Activated B cell treated with CpG ODN at 0.5 μM for 24 hours (primary cell): ENCODE measurements around the gene ZNF154. TPM values are rescaled to one million over a fixed set of nuclear protein-coding genes. Genes with fewer than 3 reads are reported as not detected.
A peak's percentile ranks its signal among the peaks of the same experiment; 100 is the strongest.

Experiments used
- ATAC-seq: fragments of 200-7000 bp; cut with Tn5 transposase; one replicate; pipeline ENCODE4 v1.10.0; 2021; ENCODE audit warnings: low read depth, mild to moderate bottlenecking, moderate library complexity
- CTCF ChIA-PET: fragments of 350-600 bp; sonication (Branson Sonifier 250); formaldehyde crosslinking; loops from one replicate; lab custom pipeline; 2021; ENCODE audit warnings: antibody characterized with exemption; lab: Charles Lee
- POLR2A ChIA-PET: fragments of 350-600 bp; sonication (Branson Sonifier 250); formaldehyde crosslinking; loops from one replicate; lab custom pipeline; 2021; ENCODE audit warnings: antibody characterized with exemption; lab: Charles Lee
- DNase-seq: peaks from one replicate; pipeline ENCODE4 v3.0.0; 2022
- H3K27ac Mint-ChIP-seq: one replicate; pipeline ENCODE4 v1.8.0; 2020; ENCODE audit warnings: mixed read lengths
- H3K27me3 Mint-ChIP-seq: one replicate; pipeline ENCODE4 v1.8.0; 2021; ENCODE audit warnings: mixed read lengths
- H3K36me3 Mint-ChIP-seq: one replicate; pipeline ENCODE4 v1.8.0; 2021; ENCODE audit warnings: low read depth, mixed read lengths
- H3K4me1 Mint-ChIP-seq: one replicate; pipeline ENCODE4 v1.8.0; 2021; ENCODE audit warnings: mixed read lengths
- H3K4me3 Mint-ChIP-seq: one replicate; pipeline ENCODE4 v1.8.0; 2020; ENCODE audit warnings: mild to moderate bottlenecking, mixed read lengths
- H3K9me3 Mint-ChIP-seq: one replicate; pipeline ENCODE4 v1.8.0; 2020; ENCODE audit warnings: mixed read lengths
- intact Hi-C: fragments of 100-400 bp; cut with micrococcal nuclease; formaldehyde crosslinking; loops from one replicate; pipeline ENCODE4 v1.15.1; 2024
- total RNA-seq: library from RNA; stranded (reverse); gene quantifications from 2 replicates; pipeline ENCODE4 v1.2.3, GENCODE V29; 2022
- TF ChIP-seq, protein P1 (sequence below): fragments of 200-600 bp; IDR thresholded peaks from one replicate; pipeline ENCODE4 v1.8.0; 2022; ENCODE audit warnings: antibody characterized with exemption, mild to moderate bottlenecking

The ZNF154 gene
- total RNA-seq, 1 donor from 2014 or later = 27.9 TPM

DNA sequence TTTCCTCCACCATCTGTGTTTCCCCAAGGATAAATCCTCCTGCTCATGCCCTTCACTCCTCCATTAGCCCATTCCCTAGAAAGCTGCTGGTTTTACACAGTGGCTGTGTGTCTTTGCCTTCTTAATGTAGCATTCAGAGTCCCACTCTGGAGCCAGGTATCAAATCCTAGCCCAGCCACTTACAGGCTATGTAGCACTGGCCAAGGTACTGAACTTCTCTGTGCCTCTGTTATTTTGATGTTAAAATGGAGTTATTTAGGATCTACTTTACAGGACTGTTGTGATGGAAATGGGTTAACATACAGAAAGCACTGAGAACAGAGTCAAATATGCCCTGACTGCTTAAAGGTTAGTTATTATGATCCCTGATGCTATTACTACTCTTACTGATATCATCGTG lies 41.8 kb downstream of the ZNF154 start:
- DNase-seq (no peak), ATAC-seq (no peak)
- H3K36me3 Mint-ChIP-seq = no peaks in the 10 kb centered on the region
- POLR2A ChIA-PET = no interaction called here
- no peaks in the 10 kb centered on the region for H3K9me3 Mint-ChIP-seq
- no peak overlapping the region for H3K4me3 Mint-ChIP-seq
- CTCF ChIA-PET = no interaction called here
- TF ChIP-seq, protein P1, sequence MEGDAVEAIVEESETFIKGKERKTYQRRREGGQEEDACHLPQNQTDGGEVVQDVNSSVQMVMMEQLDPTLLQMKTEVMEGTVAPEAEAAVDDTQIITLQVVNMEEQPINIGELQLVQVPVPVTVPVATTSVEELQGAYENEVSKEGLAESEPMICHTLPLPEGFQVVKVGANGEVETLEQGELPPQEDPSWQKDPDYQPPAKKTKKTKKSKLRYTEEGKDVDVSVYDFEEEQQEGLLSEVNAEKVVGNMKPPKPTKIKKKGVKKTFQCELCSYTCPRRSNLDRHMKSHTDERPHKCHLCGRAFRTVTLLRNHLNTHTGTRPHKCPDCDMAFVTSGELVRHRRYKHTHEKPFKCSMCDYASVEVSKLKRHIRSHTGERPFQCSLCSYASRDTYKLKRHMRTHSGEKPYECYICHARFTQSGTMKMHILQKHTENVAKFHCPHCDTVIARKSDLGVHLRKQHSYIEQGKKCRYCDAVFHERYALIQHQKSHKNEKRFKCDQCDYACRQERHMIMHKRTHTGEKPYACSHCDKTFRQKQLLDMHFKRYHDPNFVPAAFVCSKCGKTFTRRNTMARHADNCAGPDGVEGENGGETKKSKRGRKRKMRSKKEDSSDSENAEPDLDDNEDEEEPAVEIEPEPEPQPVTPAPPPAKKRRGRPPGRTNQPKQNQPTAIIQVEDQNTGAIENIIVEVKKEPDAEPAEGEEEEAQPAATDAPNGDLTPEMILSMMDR = no peak
- intact Hi-C loops = no loop called here
- H3K27ac Mint-ChIP-seq = no peak overlapping the region
- H3K4me1 Mint-ChIP-seq = peaks cover 5% of the 10 kb centered on the region
- H3K27me3 Mint-ChIP-seq = peaks cover 33% of the 10 kb centered on the region

- TF ChIP-seq, protein P1 = no peak
These were observed 43.7 kb downstream of the ZNF154 start for GRCh38 chr19:57665261-57665806.

DNA sequence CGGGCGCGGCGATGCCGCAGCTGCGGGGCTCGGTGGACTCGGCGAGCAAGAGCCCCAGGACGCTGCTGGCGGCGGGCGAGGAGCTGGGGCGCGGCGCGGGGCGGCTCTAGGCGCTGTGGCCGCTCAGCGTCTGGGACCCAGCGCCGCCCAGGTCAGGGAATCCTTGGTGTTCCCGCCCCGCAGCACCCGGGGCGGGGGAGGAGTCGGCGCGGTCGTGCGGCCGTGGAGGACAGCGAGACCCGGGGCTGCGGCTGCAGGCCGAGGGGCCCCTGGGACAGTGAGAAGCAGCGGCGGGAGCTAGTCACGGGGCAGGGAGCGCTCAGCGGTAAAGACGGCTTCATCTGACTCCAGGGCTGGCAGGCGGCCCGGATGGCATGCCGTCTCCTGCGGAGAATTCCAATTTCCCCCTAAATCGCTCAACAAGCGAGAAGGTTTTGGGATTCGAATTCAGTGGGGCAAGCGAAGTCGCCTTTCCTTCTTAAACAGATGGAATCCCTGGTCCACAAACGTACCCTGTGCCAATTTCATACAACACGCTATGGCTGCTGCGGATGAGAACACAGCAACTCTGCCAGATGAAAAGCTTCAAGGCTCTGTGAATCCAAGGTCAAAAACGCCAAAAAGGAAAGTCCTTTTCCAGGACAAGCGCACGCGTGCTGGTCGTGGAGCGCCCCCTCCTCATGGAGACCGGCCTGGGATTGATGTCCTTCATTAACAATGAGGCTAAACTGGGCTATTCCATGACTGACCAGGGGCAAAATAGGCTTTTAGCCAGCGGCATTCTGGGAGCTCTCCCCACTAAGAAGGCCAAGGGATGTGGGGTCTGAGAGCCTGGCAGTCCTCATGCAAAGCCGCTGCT lies 44.5 kb downstream of the ZNF154 start:
- H3K4me1 Mint-ChIP-seq = peaks cover 5% of the 10 kb centered on the region
- ChIA-PET CTCF (interaction anchor here (0.9 kb wide), 1 partner anchor 199 kb away, joined by 3 read pairs; no protein-coding TSS in a partner anchor), POLR2A (interaction anchor here (0.5 to 1.6 kb wide), 2 partner anchors 17 to 717 kb away, joined by 3 to 7 read pairs; partner anchors contain the start of gene ZNF551)
- TF ChIP-seq, protein P1 = no peak
- H3K27me3 Mint-ChIP-seq = peaks cover 32% of the 10 kb centered on the region
- ATAC-seq = peak; percentile 61
- no peaks in the 10 kb centered on the region for H3K9me3 Mint-ChIP-seq
- no peak overlapping the region for H3K27ac Mint-ChIP-seq
- intact Hi-C loops = no loop called here
- no peaks in the 10 kb centered on the region for H3K36me3 Mint-ChIP-seq
- peak; percentile 22 for DNase-seq
- H3K4me3 Mint-ChIP-seq = peak overlapping the region; percentile 78

More at GRCh38 chr19:57665261-57665806, 43.7 kb downstream of the ZNF154 start:
- ATAC-seq (no peak), DNase-seq (no peak)
- ChIA-PET CTCF (no interaction called here), POLR2A (interaction anchor here (1.6 kb wide), 1 partner anchor 17 kb away, joined by 7 read pairs; the partner anchor contains the start of gene ZNF551)
- no peaks in the 10 kb centered on the region for H3K9me3 Mint-ChIP-seq
- intact Hi-C loops = no loop called here
- H3K27ac Mint-ChIP-seq = no peak overlapping the region
- peaks cover 5% of the 10 kb centered on the region for H3K4me1 Mint-ChIP-seq
- no peaks in the 10 kb centered on the region for H3K36me3 Mint-ChIP-seq
- H3K27me3 Mint-ChIP-seq = peaks cover 28% of the 10 kb centered on the region
- no peak overlapping the region for H3K4me3 Mint-ChIP-seq

- TF ChIP-seq, protein P1 = no peak
- H3K27ac Mint-ChIP-seq = no peak overlapping the region
- DNase-seq (no peak), ATAC-seq (no peak)
- POLR2A ChIA-PET = no interaction called here
- intact Hi-C loops = no loop called here
- H3K4me3 Mint-ChIP-seq = no peak overlapping the region
- no peaks in the 10 kb centered on the region for H3K4me1 Mint-ChIP-seq
- peaks cover 2% of the 10 kb centered on the region for H3K36me3 Mint-ChIP-seq
- peaks cover 9% of the 10 kb centered on the region for H3K9me3 Mint-ChIP-seq
- peaks cover 55% of the 10 kb centered on the region for H3K27me3 Mint-ChIP-seq
- CTCF ChIA-PET = no interaction called here
These were observed 52.7 kb downstream of the ZNF154 start for GRCh38 chr19:57656346-57656745.

- H3K4me1 Mint-ChIP-seq = no peaks in the 10 kb centered on the region
- TF ChIP-seq, protein P1 = no peak
- H3K36me3 Mint-ChIP-seq = peaks cover 2% of the 10 kb centered on the region
- DNase-seq (no peak), ATAC-seq (no peak)
- intact Hi-C loops = no loop called here
- H3K4me3 Mint-ChIP-seq = no peak overlapping the region
- CTCF ChIA-PET = no interaction called here
- H3K27ac Mint-ChIP-seq = no peak overlapping the region
- peaks cover 9% of the 10 kb centered on the region for H3K9me3 Mint-ChIP-seq
- POLR2A ChIA-PET = no interaction called here
- peaks cover 53% of the 10 kb centered on the region for H3K27me3 Mint-ChIP-seq
These were observed 53.6 kb downstream of the ZNF154 start for GRCh38 chr19:57655443-57655842.
